Hematopoietic multipotent progenitor cell (in vitro differentiated cells): ENCODE data around the gene FOSL2. TPM values are rescaled to one million over a fixed set of nuclear protein-coding genes. Genes with fewer than 3 reads are reported as not detected.

Experiments used
- DNase-seq, 3 donors: peaks; one replicate each; pipeline ENCODE4 v3.0.0-alpha.2; 2011 to 2015; ENCODE audit warnings: low read depth in 2 of 3, low spot score in 2 of 3
- total RNA-seq: library from RNA; depleted of rRNA; stranded (reverse); fragments of >200 nt; gene quantifications from one replicate; pipeline ENCODE4 v1.2.3, GENCODE V29; 2012

FOSL2 gene
- 32.3 TPM for total RNA-seq

- DNase-seq: peak; percentile 95 to 99 (median 99)
Observed at GRCh38 chr2:28392297-28393113, at the start of gene FOSL2. FOSL2 (plus strand) TSS chr2:28392858; CDS start chr2:28393721, 863 bp downstream.

- DNase-seq: no peak
Observed at GRCh38 chr2:28343184-28343942, 49.3 kb upstream of the FOSL2 start.

GRCh38 chr2:28343971-28344715 lies 48.5 kb upstream of the FOSL2 start:
- no peak for DNase-seq

GRCh38 chr2:28344756-28345373 lies 47.8 kb upstream of the FOSL2 start:
- no peak for DNase-seq

GRCh38 chr2:28345619-28346018 lies 47.0 kb upstream of the FOSL2 start:
- DNase-seq: no peak

GRCh38 chr2:28346587-28346986 lies 46.1 kb upstream of the FOSL2 start:
- no peak for DNase-seq

- DNase-seq: no peak
Observed at GRCh38 chr2:28347193-28347592, 45.5 kb upstream of the FOSL2 start.

GRCh38 chr2:28347596-28347995 lies 45.1 kb upstream of the FOSL2 start:
- no peak for DNase-seq

- peak in 2 of 3 donors; percentile 77 to 90 for DNase-seq
Observed at GRCh38 chr2:28348149-28348567, 44.5 kb upstream of the FOSL2 start.

- DNase-seq: no peak
Observed at GRCh38 chr2:28348921-28349320, 43.7 kb upstream of the FOSL2 start.

- DNase-seq: no peak
Observed at GRCh38 chr2:28349546-28350165, 43.0 kb upstream of the FOSL2 start.

- DNase-seq: no peak
Observed at GRCh38 chr2:28350196-28350595, 42.5 kb upstream of the FOSL2 start.

- no peak for DNase-seq
Observed at GRCh38 chr2:28350791-28351285, 41.8 kb upstream of the FOSL2 start.

GRCh38 chr2:28351621-28352020 lies 41.0 kb upstream of the FOSL2 start:
- no peak for DNase-seq

- no peak for DNase-seq
Observed at GRCh38 chr2:28352104-28352503, 40.6 kb upstream of the FOSL2 start.

- DNase-seq: no peak
Observed at GRCh38 chr2:28352610-28353195, 40.0 kb upstream of the FOSL2 start.

- DNase-seq: no peak
Observed at GRCh38 chr2:28354920-28355520, 37.6 kb upstream of the FOSL2 start.

GRCh38 chr2:28355521-28356094 lies 37.0 kb upstream of the FOSL2 start:
- peak in 2 of 3 donors; percentile 54 to 88 for DNase-seq
